Measurements from ENCODE around the gene PROM2. TPM values are rescaled to one million over a fixed set of nuclear protein-coding genes. Genes with fewer than 3 reads are reported as not detected.
"Not testable (repeated sequence)": the region's sequence is repeated elsewhere in the genome, so short reads cannot be mapped to it uniquely, and the experiment has no call there.

PROM2 gene
- total and polyA plus RNA-seq, 2 donors (not counting 3 experiments of a cell fraction or from before 2014, with no cell fraction given), result 0.39 to 0.60 TPM

DNA sequence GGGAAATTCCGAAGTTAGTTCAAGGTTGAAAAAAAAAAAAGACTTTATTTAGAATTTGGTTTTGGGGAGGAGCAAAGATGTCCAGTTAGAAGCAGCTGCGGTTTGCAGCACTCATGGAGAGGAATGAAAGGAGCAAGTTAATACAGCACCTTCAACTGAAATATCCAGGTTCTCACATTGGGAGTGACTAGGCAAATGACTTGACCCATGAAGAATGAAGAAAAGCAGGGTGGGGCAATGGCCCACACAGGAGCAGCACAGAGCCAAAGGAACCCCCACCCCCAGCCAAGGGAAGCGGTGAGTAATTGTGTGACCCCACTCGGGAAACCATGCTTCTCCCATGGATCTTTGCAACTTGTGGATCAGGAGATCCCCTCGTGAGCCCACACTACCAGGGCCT is 34.2 kb upstream of the PROM2 start:
- CTCF ChIA-PET, result interaction anchor here (1.1 kb wide), 1 partner anchor 9 kb away, joined by 3 read pairs; no protein-coding TSS in a partner anchor
- Histone ChIP-seq H3K36me3 (ENCODE audit: control insufficient read depth in 2 of 2, extremely low read depth in 1 of 2, insufficient read depth in 2 of 2, low read length in 2 of 2) (no peaks in the 10 kb centered on the region), H3K9me1 (replicated peaks; ENCODE audit: control insufficient read depth, extremely low read depth, insufficient read depth, low read length) (no peaks in the 10 kb centered on the region), H3K9me3 (replicated peaks; ENCODE audit: control insufficient read depth, insufficient read depth, low read length) (no peaks in the 10 kb centered on the region), H2AFZ (ENCODE audit: low read depth, low read length) (no peak overlapping the region), H3K27me3 (ENCODE audit: control insufficient read depth in 2 of 2, insufficient read depth in 2 of 2, low read length in 2 of 2) (no peaks in the 10 kb centered on the region), H3K79me2 (ENCODE audit: control insufficient read depth, insufficient read depth, low read length) (no peaks in the 10 kb centered on the region), H4K20me1 (replicated peaks; ENCODE audit: control insufficient read depth, extremely low read depth, insufficient read depth, low read length) (no peaks in the 10 kb centered on the region), H3K4me3 (replicated peaks in 1 of 3; ENCODE audit: insufficient read depth in 1 of 3, low read depth in 1 of 3, low read length in 3 of 3) (no peak overlapping the region), H3K27ac (ENCODE audit: insufficient read depth, low read depth, low read length) (no peak overlapping the region), H3K4me2 (ENCODE audit: insufficient read depth, low read length) (no peak overlapping the region), H3K9ac (replicated peaks; ENCODE audit: extremely low read depth, insufficient read depth, low read length) (no peak overlapping the region), H3K4me1 (ENCODE audit: control insufficient read depth, extremely low read depth, insufficient read depth, low read length) (no peaks in the 10 kb centered on the region)
- intact Hi-C loops (cut with micrococcal nuclease), result no loop called here
- FAIRE-seq (no peak), DNase-seq (ENCODE audit: low read depth, low spot score) (no peak)
- no peak for TF ChIP-seq FOS (IDR thresholded peaks at IDR 0.05; ENCODE audit: borderline replicate concordance, insufficient read depth, low read length)
- no peak for TF ChIP-seq JUN (IDR thresholded peaks at IDR 0.05; ENCODE audit: borderline replicate concordance, insufficient read depth, insufficient read length, low read depth)
- TF ChIP-seq, protein P1, sequence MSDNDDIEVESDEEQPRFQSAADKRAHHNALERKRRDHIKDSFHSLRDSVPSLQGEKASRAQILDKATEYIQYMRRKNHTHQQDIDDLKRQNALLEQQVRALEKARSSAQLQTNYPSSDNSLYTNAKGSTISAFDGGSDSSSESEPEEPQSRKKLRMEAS (IDR thresholded peaks at IDR 0.05; ENCODE audit: insufficient read depth, insufficient read length), result no peak
- POLR2A ChIA-PET, result no interaction called here
- no TSS peak for BruUV-seq (replicated peaks)
- dilution Hi-C loops (cut with MboI; ENCODE audit: extremely low pct_ligation_motif_present, low sequenced_read_pairs), result no loop called here

DNA sequence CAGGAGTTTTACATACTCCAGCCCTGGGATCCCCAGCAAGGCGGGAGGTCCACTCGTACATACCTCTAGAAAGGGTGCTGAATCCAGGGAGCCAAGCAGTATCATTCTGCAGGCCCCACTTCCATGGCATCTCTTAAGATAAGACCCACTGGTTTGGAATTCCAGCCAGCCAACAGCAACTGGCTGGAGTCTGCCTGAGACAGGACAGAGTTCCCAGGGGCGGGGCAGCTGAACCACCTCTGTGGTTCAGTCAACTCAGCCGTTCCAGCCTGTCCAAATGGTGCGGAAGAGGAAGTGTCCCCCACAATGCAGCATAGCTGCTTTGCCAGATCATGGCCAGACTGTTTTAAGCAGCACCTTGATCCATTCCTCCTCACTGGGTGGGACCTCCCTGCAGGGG is 33.7 kb upstream of the PROM2 start:
- H3K9ac ChIP-seq (replicated peaks; ENCODE audit: extremely low read depth, insufficient read depth, low read length), result no peak overlapping the region
- no peak overlapping the region for H3K4me3 ChIP-seq (replicated peaks in 1 of 3; ENCODE audit: insufficient read depth in 1 of 3, low read depth in 1 of 3, low read length in 3 of 3)
- H2AFZ ChIP-seq (ENCODE audit: low read depth, low read length), result no peak overlapping the region
- H3K9me3 ChIP-seq (replicated peaks; ENCODE audit: control insufficient read depth, insufficient read depth, low read length), result no peaks in the 10 kb centered on the region
- no peaks in the 10 kb centered on the region for H3K4me1 ChIP-seq (ENCODE audit: control insufficient read depth, extremely low read depth, insufficient read depth, low read length)
- intact Hi-C loops (cut with micrococcal nuclease), result no loop called here
- dilution Hi-C loops (cut with MboI; ENCODE audit: extremely low pct_ligation_motif_present, low sequenced_read_pairs), result no loop called here
- no peaks in the 10 kb centered on the region for H3K79me2 ChIP-seq (ENCODE audit: control insufficient read depth, insufficient read depth, low read length)
- FAIRE-seq (no peak), DNase-seq (ENCODE audit: low read depth, low spot score) (no peak)
- H3K4me2 ChIP-seq (ENCODE audit: insufficient read depth, low read length), result no peak overlapping the region
- no peak overlapping the region for H3K27ac ChIP-seq (ENCODE audit: insufficient read depth, low read depth, low read length)
- ChIA-PET POLR2A (no interaction called here), CTCF (interaction anchor here (1.1 kb wide), 1 partner anchor 9 kb away, joined by 3 read pairs; no protein-coding TSS in a partner anchor)
- no peak for TF ChIP-seq POLR2AphosphoS5 (IDR thresholded peaks at IDR 0.05; ENCODE audit: insufficient read depth, low read depth, low read length)
- TF ChIP-seq MYC (IDR thresholded peaks at IDR 0.05; ENCODE audit: low read depth, low read length), result no peak
- TF ChIP-seq JUN (IDR thresholded peaks at IDR 0.05; ENCODE audit: borderline replicate concordance, insufficient read depth, insufficient read length, low read depth), result no peak
- TF ChIP-seq, protein P1 (IDR thresholded peaks at IDR 0.05; ENCODE audit: insufficient read depth, insufficient read length), result no peak
- no peak for TF ChIP-seq FOS (IDR thresholded peaks at IDR 0.05; ENCODE audit: borderline replicate concordance, insufficient read depth, low read length)
- TF ChIP-seq, protein P2, sequence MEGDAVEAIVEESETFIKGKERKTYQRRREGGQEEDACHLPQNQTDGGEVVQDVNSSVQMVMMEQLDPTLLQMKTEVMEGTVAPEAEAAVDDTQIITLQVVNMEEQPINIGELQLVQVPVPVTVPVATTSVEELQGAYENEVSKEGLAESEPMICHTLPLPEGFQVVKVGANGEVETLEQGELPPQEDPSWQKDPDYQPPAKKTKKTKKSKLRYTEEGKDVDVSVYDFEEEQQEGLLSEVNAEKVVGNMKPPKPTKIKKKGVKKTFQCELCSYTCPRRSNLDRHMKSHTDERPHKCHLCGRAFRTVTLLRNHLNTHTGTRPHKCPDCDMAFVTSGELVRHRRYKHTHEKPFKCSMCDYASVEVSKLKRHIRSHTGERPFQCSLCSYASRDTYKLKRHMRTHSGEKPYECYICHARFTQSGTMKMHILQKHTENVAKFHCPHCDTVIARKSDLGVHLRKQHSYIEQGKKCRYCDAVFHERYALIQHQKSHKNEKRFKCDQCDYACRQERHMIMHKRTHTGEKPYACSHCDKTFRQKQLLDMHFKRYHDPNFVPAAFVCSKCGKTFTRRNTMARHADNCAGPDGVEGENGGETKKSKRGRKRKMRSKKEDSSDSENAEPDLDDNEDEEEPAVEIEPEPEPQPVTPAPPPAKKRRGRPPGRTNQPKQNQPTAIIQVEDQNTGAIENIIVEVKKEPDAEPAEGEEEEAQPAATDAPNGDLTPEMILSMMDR (IDR thresholded peaks at IDR 0.05; ENCODE audit: extremely low read depth in 1 of 2, insufficient read depth in 1 of 2, low read depth in 1 of 2, low read length in 2 of 2), result no peak
- no peaks in the 10 kb centered on the region for H3K9me1 ChIP-seq (replicated peaks; ENCODE audit: control insufficient read depth, extremely low read depth, insufficient read depth, low read length)
- H3K27me3 ChIP-seq (ENCODE audit: control insufficient read depth in 2 of 2, insufficient read depth in 2 of 2, low read length in 2 of 2), result no peaks in the 10 kb centered on the region
- H3K36me3 ChIP-seq (ENCODE audit: control insufficient read depth in 2 of 2, extremely low read depth in 1 of 2, insufficient read depth in 2 of 2, low read length in 2 of 2), result no peaks in the 10 kb centered on the region
- H4K20me1 ChIP-seq (replicated peaks; ENCODE audit: control insufficient read depth, extremely low read depth, insufficient read depth, low read length), result no peaks in the 10 kb centered on the region
- BruUV-seq (replicated peaks), result no TSS peak

DNA sequence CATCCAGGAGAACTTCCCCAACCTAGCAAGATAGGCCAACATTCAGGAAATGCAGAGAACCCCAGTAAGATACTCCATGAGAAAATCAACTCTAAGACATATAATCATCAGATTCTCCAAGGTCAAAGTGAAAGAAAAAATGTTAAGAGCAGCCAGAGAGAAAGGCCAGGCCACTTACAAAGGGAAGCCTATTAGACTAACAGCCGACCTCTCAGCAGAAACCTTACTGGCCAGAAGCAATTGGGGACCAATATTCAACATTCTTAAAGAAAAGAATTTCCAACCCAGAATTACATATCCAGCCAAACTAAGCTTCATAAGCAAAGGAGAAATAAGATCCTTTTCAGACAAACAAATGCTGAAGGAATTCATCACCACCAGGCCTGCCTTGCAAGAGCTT is 32.2 kb upstream of the PROM2 start:
- intact Hi-C loops (cut with micrococcal nuclease); H3K4me1 ChIP-seq (ENCODE audit: control insufficient read depth, extremely low read depth, insufficient read depth, low read length); H3K27me3 ChIP-seq (ENCODE audit: control insufficient read depth in 2 of 2, insufficient read depth in 2 of 2, low read length in 2 of 2); H4K20me1 ChIP-seq (replicated peaks; ENCODE audit: control insufficient read depth, extremely low read depth, insufficient read depth, low read length); H3K4me3 ChIP-seq (replicated peaks in 1 of 3; ENCODE audit: insufficient read depth in 1 of 3, low read depth in 1 of 3, low read length in 3 of 3); FAIRE-seq; BruUV-seq (replicated peaks); H3K9me3 ChIP-seq (replicated peaks; ENCODE audit: control insufficient read depth, insufficient read depth, low read length); DNase-seq (ENCODE audit: low read depth, low spot score); H3K9me1 ChIP-seq (replicated peaks; ENCODE audit: control insufficient read depth, extremely low read depth, insufficient read depth, low read length); dilution Hi-C loops (cut with MboI; ENCODE audit: extremely low pct_ligation_motif_present, low sequenced_read_pairs); H2AFZ ChIP-seq (ENCODE audit: low read depth, low read length); H3K27ac ChIP-seq (ENCODE audit: insufficient read depth, low read depth, low read length); POLR2A ChIA-PET; H3K4me2 ChIP-seq (ENCODE audit: insufficient read depth, low read length); H3K9ac ChIP-seq (replicated peaks; ENCODE audit: extremely low read depth, insufficient read depth, low read length); H3K79me2 ChIP-seq (ENCODE audit: control insufficient read depth, insufficient read depth, low read length); H3K36me3 ChIP-seq (ENCODE audit: control insufficient read depth in 2 of 2, extremely low read depth in 1 of 2, insufficient read depth in 2 of 2, low read length in 2 of 2): not testable (repeated sequence)
- CTCF ChIA-PET, result interaction anchor here (1.2 kb wide), 1 partner anchor 11 kb away, joined by 6 read pairs; no protein-coding TSS in a partner anchor
